Ishikawa (cell line): Measurements from ENCODE around the gene ENDOU.

Source experiments
- CEBPB ChIP-seq: IDR thresholded peaks from 2 replicates; pipeline ENCODE4 v1.6.1; 2012
- CREB1 ChIP-seq: IDR thresholded peaks from 2 replicates; pipeline ENCODE4 v1.6.1; 2012; ENCODE audit warnings: low read depth
- EGR1 ChIP-seq: IDR thresholded peaks from 2 replicates; pipeline ENCODE4 v1.6.1; 2012
- EP300 ChIP-seq: IDR thresholded peaks from 2 replicates; pipeline ENCODE4 v1.6.1; 2012; ENCODE audit warnings: borderline replicate concordance
- FOXM1 ChIP-seq: IDR thresholded peaks from 2 replicates; pipeline ENCODE4 v1.6.1; 2012; ENCODE audit warnings: low read depth, borderline replicate concordance
- MAX ChIP-seq: IDR thresholded peaks from 2 replicates; pipeline ENCODE4 v1.6.1; 2012
- NFIC ChIP-seq: IDR thresholded peaks from 2 replicates; pipeline ENCODE4 v1.6.1; 2012
- RAD21 ChIP-seq: IDR thresholded peaks from 2 replicates; pipeline ENCODE4 v1.6.1; 2012; ENCODE audit warnings: low read depth
- REST ChIP-seq: IDR thresholded peaks from 2 replicates; pipeline ENCODE4 v1.6.1; 2012; ENCODE audit warnings: low read depth, mild to moderate bottlenecking
- TAF1 ChIP-seq: IDR thresholded peaks from 2 replicates; pipeline ENCODE4 v1.6.1; 2012; ENCODE audit warnings: low read depth, mild to moderate bottlenecking
- TCF12 ChIP-seq: IDR thresholded peaks from 2 replicates; pipeline ENCODE4 v1.6.1; 2012; ENCODE audit warnings: low read depth
- TEAD4 ChIP-seq: IDR thresholded peaks from 2 replicates; pipeline ENCODE4 v1.6.1; 2012
- USF1 ChIP-seq: IDR thresholded peaks from 2 replicates; pipeline ENCODE4 v1.6.1; 2012
- YY1 ChIP-seq: IDR thresholded peaks from 2 replicates; pipeline ENCODE4 v1.6.1; 2012; ENCODE audit warnings: low read depth
- ZBTB7A ChIP-seq: IDR thresholded peaks from 2 replicates; pipeline ENCODE4 v1.6.1; 2012; ENCODE audit warnings: low read depth

The ENDOU gene

GRCh38 chr12:47769234-47770085 lies 44.2 kb upstream of the ENDOU start:
- no peak for TF ChIP-seq TCF12
- no peak for TF ChIP-seq CEBPB
- TF ChIP-seq MAX: peak; percentile 24; the same call in 1 of the 2 replicates
- TF ChIP-seq CREB1: no peak
- no peak for TF ChIP-seq USF1
- TF ChIP-seq RAD21: no peak
- TF ChIP-seq TAF1: no peak

- TF ChIP-seq TAF1 (no peak), EP300 (peak; percentile 98), TCF12 (peak; percentile 97), ZBTB7A (0 out of 2 replicates have a peak, but pooled peaks have one; percentile 23), CREB1 (no peak), NFIC (peak; percentile 95), RAD21 (0 out of 2 replicates have a peak, but pooled peaks have one; percentile 5), USF1 (no peak), REST (no peak), TEAD4 (peak; percentile 99), FOXM1 (peak; percentile 95), CEBPB (peak; percentile 63; the same call in 1 of the 2 replicates), EGR1 (no peak), YY1 (peak; percentile 63; the same call in 1 of the 2 replicates), MAX (peak; percentile 60; the same call in 1 of the 2 replicates)
Measured at GRCh38 chr12:47768323-47768811, 43.1 kb upstream of the ENDOU start.

- TF ChIP-seq EP300: no peak
- TF ChIP-seq TEAD4: 0 out of 2 replicates have a peak, but pooled peaks have one; percentile 7
- peak; percentile 98 for TF ChIP-seq RAD21
- no peak for TF ChIP-seq CREB1
- no peak for TF ChIP-seq USF1
- TF ChIP-seq REST: no peak
- TF ChIP-seq MAX: 0 out of 2 replicates have a peak, but pooled peaks have one; percentile 28
- no peak for TF ChIP-seq CEBPB
- TF ChIP-seq TAF1: no peak
Measured at GRCh38 chr12:47767216-47767724, 42.0 kb upstream of the ENDOU start.

- TF ChIP-seq NFIC (no peak), ZBTB7A (peak; percentile 44; the same call in 1 of the 2 replicates), MAX (0 out of 2 replicates have a peak, but pooled peaks have one; percentile 10)
Measured at GRCh38 chr12:47766502-47767215, 41.4 kb upstream of the ENDOU start.
